Activated CD4-positive, alpha-beta T cell treated with anti-CD3 and anti-CD28 coated beads, Interleukin-2, amount 10 ng/mL, durations not matched to agents 7 days and 5 days (primary cell): ENCODE measurements around the gene AFP. TPM values are rescaled to one million over a fixed set of nuclear protein-coding genes. Genes with fewer than 3 reads are reported as not detected.

Experiments used
- CTCF ChIA-PET: fragments of 350-600 bp; sonication (Branson Sonifier 250); formaldehyde crosslinking; loops from one replicate; lab custom pipeline; 2021; ENCODE audit warnings: antibody characterized with exemption; lab: Charles Lee
- POLR2A ChIA-PET: fragments of 350-600 bp; sonication (Branson Sonifier 250); formaldehyde crosslinking; loops from one replicate; lab custom pipeline; 2021; ENCODE audit warnings: antibody characterized with exemption; lab: Charles Lee
- DNase-seq: peaks from one replicate; pipeline ENCODE4 v3.0.0-alpha.2; 2020
- H3K27ac Mint-ChIP-seq: one replicate; pipeline ENCODE4 v1.8.0; 2021; ENCODE audit warnings: mild to moderate bottlenecking, moderate library complexity, mixed read lengths
- H3K27me3 Mint-ChIP-seq: one replicate; pipeline ENCODE4 v1.8.0; 2021; ENCODE audit warnings: mixed read lengths
- H3K36me3 Mint-ChIP-seq: one replicate; pipeline ENCODE4 v1.8.0; 2021; ENCODE audit warnings: low read depth, mixed read lengths
- H3K4me1 Mint-ChIP-seq: one replicate; pipeline ENCODE4 v1.8.0; 2021; ENCODE audit warnings: mixed read lengths
- H3K4me3 Mint-ChIP-seq: one replicate; pipeline ENCODE4 v1.8.0; 2021; ENCODE audit warnings: mild to moderate bottlenecking, moderate library complexity, mixed read lengths
- H3K9me3 Mint-ChIP-seq: one replicate; pipeline ENCODE4 v1.8.0; 2021; ENCODE audit warnings: mixed read lengths
- total RNA-seq, 2 experiments: library from RNA; stranded (reverse); gene quantifications; one replicate each; pipeline ENCODE4 v1.2.3, GENCODE V29; 2021

Gene AFP
- total RNA-seq, 2 experiments from 2014 or later, result not detected

DNA sequence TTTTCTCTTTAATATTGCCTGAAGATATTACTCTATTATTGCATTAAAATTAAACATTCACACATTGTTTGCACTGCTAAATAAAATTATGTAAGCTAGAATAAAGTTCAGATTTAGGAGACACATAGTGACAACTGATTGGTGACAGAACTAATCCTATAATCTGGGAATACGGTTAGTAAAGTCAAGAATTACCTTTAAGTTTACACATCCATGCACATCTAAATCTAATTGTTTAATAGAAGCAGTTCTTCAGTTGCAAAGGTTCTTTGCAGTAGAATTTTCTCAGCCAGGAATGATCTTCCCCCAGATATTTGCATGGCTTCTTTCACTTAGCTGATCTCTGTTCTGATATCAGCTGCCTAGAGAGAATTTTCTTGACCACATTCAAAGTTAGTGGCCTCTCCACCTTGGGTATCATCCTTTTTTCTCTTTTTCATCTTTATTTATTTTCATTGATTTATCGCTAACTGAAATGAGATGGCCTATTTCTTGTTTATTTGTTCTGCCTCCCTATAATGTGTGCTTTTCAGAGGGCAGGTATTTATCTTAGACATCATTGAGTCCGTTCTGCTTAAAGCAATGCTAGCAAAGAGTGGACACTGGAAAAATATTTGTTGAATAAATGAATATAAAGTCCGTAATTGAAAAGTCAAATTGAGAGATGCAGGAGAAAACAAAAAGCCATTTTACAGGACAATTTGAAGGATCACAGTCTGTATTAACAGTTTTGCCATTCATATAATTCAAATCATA lies 12.6 kb downstream of the AFP start:
- H3K27me3 Mint-ChIP-seq, result peaks cover 8% of the 10 kb centered on the region
- no peak overlapping the region for H3K4me3 Mint-ChIP-seq
- ChIA-PET CTCF (no interaction called here), POLR2A (no interaction called here)
- no peak for DNase-seq
- H3K4me1 Mint-ChIP-seq, result no peaks in the 10 kb centered on the region
- no peaks in the 10 kb centered on the region for H3K36me3 Mint-ChIP-seq
- no peaks in the 10 kb centered on the region for H3K9me3 Mint-ChIP-seq
- H3K27ac Mint-ChIP-seq, result no peak overlapping the region

DNA sequence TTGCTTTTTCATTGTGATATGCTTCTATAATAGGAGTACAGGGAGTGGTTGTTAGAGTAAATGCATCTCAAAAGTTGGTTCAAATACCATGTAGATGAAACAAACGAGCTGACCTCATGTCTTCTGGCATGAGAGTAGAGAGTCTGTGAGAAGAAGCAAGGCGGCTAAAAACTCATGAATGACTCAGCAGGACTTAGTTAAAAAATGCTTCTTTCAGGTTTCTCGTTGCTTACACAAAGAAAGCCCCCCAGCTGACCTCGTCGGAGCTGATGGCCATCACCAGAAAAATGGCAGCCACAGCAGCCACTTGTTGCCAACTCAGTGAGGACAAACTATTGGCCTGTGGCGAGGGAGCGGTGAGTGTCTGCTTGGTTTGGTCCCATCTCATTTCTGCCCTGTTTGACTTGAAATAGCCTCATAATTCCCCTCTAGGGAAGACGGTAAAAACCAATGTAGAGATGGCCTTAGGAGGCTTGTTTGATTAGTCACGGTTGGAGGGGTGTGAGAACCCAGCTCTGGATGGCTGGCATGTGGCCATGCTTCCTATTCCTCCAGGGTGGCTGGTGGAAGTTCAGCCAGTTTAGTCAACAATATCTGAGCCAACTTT lies 14.5 kb downstream of the AFP start:
- H3K27ac Mint-ChIP-seq, result no peak overlapping the region
- ChIA-PET POLR2A (no interaction called here), CTCF (interaction anchor here (1.1 kb wide), 1 partner anchor 9 kb away, joined by 3 read pairs; no protein-coding TSS in a partner anchor)
- H3K36me3 Mint-ChIP-seq, result no peaks in the 10 kb centered on the region
- no peak overlapping the region for H3K4me3 Mint-ChIP-seq
- H3K27me3 Mint-ChIP-seq, result peaks cover 8% of the 10 kb centered on the region
- no peak for DNase-seq
- H3K9me3 Mint-ChIP-seq, result no peaks in the 10 kb centered on the region
- H3K4me1 Mint-ChIP-seq, result no peaks in the 10 kb centered on the region

- Mint-ChIP-seq H3K36me3 (no peaks in the 10 kb centered on the region), H3K4me1 (no peaks in the 10 kb centered on the region), H3K4me3 (no peak overlapping the region), H3K27ac (no peak overlapping the region), H3K9me3 (no peaks in the 10 kb centered on the region), H3K27me3 (peaks cover 8% of the 10 kb centered on the region)
- no peak for DNase-seq
- ChIA-PET CTCF (no interaction called here), POLR2A (no interaction called here)
These were observed 15.4 kb downstream of the AFP start for GRCh38 chr4:73451404-73451803.

DNA sequence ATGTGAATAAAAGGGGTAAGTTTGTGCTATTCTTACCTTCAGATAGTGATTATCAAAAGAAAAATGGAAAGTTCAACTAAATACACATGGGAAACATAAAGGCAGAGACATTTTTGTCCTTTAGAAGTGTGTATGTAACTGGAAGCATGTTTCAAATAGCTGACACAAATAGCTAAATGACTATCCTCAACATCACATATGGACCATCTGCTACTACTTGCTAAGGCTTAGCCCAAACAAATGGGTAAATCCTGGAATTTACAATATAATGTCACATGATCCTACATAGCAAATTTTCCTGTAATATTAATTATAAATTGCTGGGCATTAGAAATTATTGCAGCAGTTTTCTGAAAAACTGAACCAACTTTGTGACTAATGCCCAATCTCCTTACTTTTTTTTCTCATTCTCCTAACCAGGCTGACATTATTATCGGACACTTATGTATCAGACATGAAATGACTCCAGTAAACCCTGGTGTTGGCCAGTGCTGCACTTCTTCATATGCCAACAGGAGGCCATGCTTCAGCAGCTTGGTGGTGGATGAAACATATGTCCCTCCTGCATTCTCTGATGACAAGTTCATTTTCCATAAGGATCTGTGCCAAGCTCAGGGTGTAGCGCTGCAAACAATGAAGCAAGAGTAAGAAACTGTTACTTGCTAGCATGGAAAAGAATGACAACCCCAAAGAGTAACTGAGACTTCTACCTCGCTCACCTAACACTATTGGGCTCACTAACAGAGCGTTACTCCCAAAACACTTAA lies 16.1 kb downstream of the AFP start:
- Mint-ChIP-seq H3K27ac (no peak overlapping the region), H3K4me1 (no peaks in the 10 kb centered on the region), H3K4me3 (no peak overlapping the region), H3K9me3 (no peaks in the 10 kb centered on the region), H3K27me3 (peaks cover 8% of the 10 kb centered on the region), H3K36me3 (no peaks in the 10 kb centered on the region)
- ChIA-PET CTCF (interaction anchor here (0.6 kb wide), 1 partner anchor 26 kb away, joined by 5 read pairs; no protein-coding TSS in a partner anchor), POLR2A (no interaction called here)
- no peak for DNase-seq

GRCh38 chr4:73452953-73453700 lies 17.1 kb downstream of the AFP start:
- Mint-ChIP-seq H3K36me3 (no peaks in the 10 kb centered on the region), H3K4me1 (no peaks in the 10 kb centered on the region), H3K27ac (no peak overlapping the region), H3K9me3 (no peaks in the 10 kb centered on the region), H3K4me3 (no peak overlapping the region), H3K27me3 (peaks cover 5% of the 10 kb centered on the region)
- ChIA-PET POLR2A (no interaction called here), CTCF (no interaction called here)
- DNase-seq, result no peak

- Mint-ChIP-seq H3K27ac (no peak overlapping the region), H3K36me3 (no peaks in the 10 kb centered on the region), H3K4me1 (no peaks in the 10 kb centered on the region), H3K27me3 (peaks cover 2% of the 10 kb centered on the region), H3K9me3 (no peaks in the 10 kb centered on the region), H3K4me3 (no peak overlapping the region)
- no peak for DNase-seq
- POLR2A ChIA-PET, result no interaction called here
- CTCF ChIA-PET, result no interaction called here
These were observed 17.6 kb downstream of the AFP start for GRCh38 chr4:73453701-73454005.

DNA sequence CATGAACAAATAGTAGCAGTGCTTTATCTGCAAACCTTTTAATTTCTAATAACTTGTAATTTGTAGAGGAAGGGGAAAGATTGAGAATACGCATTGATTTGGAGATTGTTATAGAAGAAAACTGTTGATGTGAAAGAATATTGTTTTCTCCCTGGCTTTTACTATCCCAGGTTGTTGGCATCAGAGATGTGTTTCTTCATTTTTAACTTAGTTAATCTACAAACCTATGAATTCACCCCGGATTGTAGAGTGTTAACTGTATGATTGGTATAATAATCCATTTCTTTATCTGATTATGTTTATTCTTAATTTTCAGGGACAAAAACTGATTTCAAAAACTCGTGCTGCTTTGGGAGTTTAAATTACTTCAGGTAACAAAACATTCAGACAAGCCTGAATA lies 18.9 kb downstream of the AFP start:
- DNase-seq, result no peak
- Mint-ChIP-seq H3K27ac (no peak overlapping the region), H3K36me3 (no peaks in the 10 kb centered on the region), H3K4me3 (no peak overlapping the region), H3K9me3 (no peaks in the 10 kb centered on the region), H3K27me3 (no peaks in the 10 kb centered on the region), H3K4me1 (no peaks in the 10 kb centered on the region)
- POLR2A ChIA-PET, result no interaction called here
- CTCF ChIA-PET, result no interaction called here

DNA sequence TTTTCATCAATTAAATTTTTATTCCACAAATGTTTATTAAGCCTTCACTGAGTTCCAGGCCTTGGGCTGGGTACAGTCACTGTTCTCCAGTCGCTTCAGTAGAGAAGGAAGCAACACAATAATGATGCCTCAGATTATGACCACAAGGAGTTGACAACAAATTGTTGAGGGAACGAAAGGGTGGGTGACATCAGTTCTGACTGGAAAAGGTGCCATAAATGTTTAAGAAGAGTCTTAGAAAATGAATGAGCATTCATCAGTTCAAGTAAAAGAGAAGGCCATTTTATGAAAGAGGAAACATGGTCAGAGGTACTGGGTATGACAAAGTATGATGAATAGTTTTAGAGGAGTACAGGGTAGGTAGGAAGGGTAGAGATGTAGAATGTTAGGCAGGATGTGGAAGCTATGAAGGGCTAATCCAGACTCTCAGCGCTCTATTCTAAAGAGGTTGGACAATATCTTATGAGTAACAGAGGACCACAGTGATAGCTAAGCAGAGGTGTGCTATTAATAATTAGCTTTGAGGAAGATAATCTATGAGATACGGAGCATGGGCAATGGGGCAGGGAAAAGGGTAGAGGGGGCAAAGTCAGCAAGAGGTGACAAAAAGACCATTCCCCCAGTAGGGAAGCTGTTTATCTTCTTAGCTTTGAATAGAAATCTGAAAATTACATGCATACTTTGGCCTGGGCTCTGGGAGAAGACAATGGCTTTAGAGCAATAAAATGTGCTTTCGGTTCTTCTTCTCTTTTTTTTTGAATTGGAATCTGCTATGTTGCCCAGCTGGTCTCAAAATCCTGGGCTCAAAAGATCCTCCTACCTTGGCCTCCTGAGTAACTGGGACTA lies 20.4 kb downstream of the AFP start:
- no peak overlapping the region for H3K4me3 Mint-ChIP-seq
- H3K4me1 Mint-ChIP-seq, result no peaks in the 10 kb centered on the region
- no peaks in the 10 kb centered on the region for H3K27me3 Mint-ChIP-seq
- no peak for DNase-seq
- H3K36me3 Mint-ChIP-seq, result no peaks in the 10 kb centered on the region
- no peaks in the 10 kb centered on the region for H3K9me3 Mint-ChIP-seq
- H3K27ac Mint-ChIP-seq, result no peak overlapping the region
- POLR2A ChIA-PET, result no interaction called here
- CTCF ChIA-PET, result interaction anchor here (0.6 kb wide), 1 partner anchor 288 kb away, joined by 4 read pairs; no protein-coding TSS in a partner anchor

- Mint-ChIP-seq H3K27ac (no peak overlapping the region), H3K36me3 (no peaks in the 10 kb centered on the region), H3K9me3 (no peaks in the 10 kb centered on the region), H3K4me3 (no peak overlapping the region), H3K27me3 (no peaks in the 10 kb centered on the region), H3K4me1 (no peaks in the 10 kb centered on the region)
- CTCF ChIA-PET, result interaction anchor here (1.2 kb wide), 1 partner anchor 8 kb away, joined by 3 read pairs; no protein-coding TSS in a partner anchor
- DNase-seq, result no peak
- POLR2A ChIA-PET, result no interaction called here
These were observed 22.4 kb downstream of the AFP start for GRCh38 chr4:73458184-73459047.

DNA sequence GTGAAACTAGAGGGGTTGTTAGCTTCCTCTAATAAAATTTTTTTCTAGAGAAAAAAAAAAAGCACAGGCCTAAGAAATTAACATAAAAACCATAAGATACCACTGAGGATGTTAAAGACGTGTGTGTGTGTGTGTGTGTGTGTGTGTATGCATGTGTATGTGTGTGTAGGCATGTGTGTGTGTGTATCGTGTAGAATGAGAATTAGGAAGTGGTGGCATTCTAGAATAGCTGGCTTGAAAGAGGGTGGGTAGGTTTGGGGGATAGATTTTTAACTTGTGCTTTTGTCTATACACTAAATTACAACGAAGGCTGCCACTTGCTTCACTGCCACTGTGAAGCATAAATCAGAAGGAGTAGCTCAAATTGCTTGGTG lies 23.0 kb downstream of the AFP start:
- CTCF ChIA-PET, result interaction anchor here (1.2 kb wide), 1 partner anchor 9 kb away, joined by 3 read pairs; no protein-coding TSS in a partner anchor
- Mint-ChIP-seq H3K4me1 (no peaks in the 10 kb centered on the region), H3K27me3 (no peaks in the 10 kb centered on the region), H3K36me3 (no peaks in the 10 kb centered on the region), H3K27ac (no peak overlapping the region), H3K4me3 (no peak overlapping the region), H3K9me3 (no peaks in the 10 kb centered on the region)
- POLR2A ChIA-PET, result no interaction called here
- DNase-seq, result no peak

DNA sequence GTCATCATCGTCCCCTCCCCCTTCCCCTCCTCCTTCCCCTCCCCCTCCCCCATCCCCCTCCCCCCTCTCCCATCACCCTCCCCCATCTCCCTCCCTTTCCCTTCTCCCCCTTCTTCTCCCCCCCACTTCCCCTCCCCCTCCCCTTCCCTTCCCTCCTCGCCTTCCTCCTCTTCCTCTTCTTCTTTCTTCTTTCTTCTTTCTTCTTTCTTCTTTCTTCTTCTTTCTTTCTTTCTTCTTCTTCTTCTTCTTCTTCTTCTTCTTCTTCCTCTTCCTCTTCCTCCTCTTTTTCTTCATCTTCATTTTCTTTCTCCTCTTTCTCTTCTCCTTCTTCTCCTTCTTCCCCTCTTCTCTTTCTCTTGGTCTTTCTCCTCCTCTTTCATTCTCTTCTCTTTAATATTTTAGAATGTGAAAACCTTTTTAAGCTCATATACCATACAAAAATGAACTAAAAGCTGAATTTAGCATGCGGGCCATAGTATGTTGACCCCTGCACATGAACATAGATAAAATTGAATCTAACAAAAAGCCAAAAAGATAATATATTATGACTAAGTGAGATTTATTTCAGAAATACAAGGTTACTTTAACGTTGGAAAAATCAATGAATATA lies 25.0 kb downstream of the AFP start:
- Mint-ChIP-seq H3K4me3 (no peak overlapping the region), H3K4me1 (no peaks in the 10 kb centered on the region), H3K36me3 (no peaks in the 10 kb centered on the region), H3K27me3 (no peaks in the 10 kb centered on the region), H3K9me3 (no peaks in the 10 kb centered on the region), H3K27ac (no peak overlapping the region)
- ChIA-PET POLR2A (no interaction called here), CTCF (no interaction called here)
- no peak for DNase-seq
